ENCODE measurements around the gene RPS18.

RPS18 gene

GRCh38 chr6:33288921-33289783 is 17.3 kb downstream of the RPS18 start, which contains the start of the genes PFDN6 and WDR46:
PFDN6 (plus strand) TSS chr6:33289601; CDS start chr6:33289857, 256 bp downstream.
WDR46 (minus strand) TSS chr6:33289239; CDS start chr6:33289170, 69 bp downstream.
- no peaks in the 10 kb centered on the region for H3K9me3 ChIP-seq (ENCODE audit: low read length)
- H3K27me3 ChIP-seq (ENCODE audit: insufficient read depth, low read length) = no peaks in the 10 kb centered on the region
- peaks cover 38% of the 10 kb centered on the region for H3K36me3 ChIP-seq (ENCODE audit: insufficient read depth, low read length)
- H2AFZ ChIP-seq (ENCODE audit: low read depth, low read length) = peak within 1 kb of the TSS; percentile 89
- H3K4me1 ChIP-seq (ENCODE audit: insufficient read depth, low read length) = peaks cover 20% of the 10 kb centered on the region
- peak within 1 kb of the TSS; percentile 96 for H3K4me3 ChIP-seq (ENCODE audit: low read length)

GRCh38 chr6:33289784-33290315 is 18.0 kb downstream of the RPS18 start:
- H3K4me3 ChIP-seq (ENCODE audit: low read length) = peak overlapping the region; percentile 96
- peaks cover 36% of the 10 kb centered on the region for H3K36me3 ChIP-seq (ENCODE audit: insufficient read depth, low read length)
- H3K9me3 ChIP-seq (ENCODE audit: low read length) = no peaks in the 10 kb centered on the region
- H3K27me3 ChIP-seq (ENCODE audit: insufficient read depth, low read length) = no peaks in the 10 kb centered on the region
- peaks cover 20% of the 10 kb centered on the region for H3K4me1 ChIP-seq (ENCODE audit: insufficient read depth, low read length)
- H2AFZ ChIP-seq (ENCODE audit: low read depth, low read length) = peak overlapping the region; percentile 89

- peaks cover 20% of the 10 kb centered on the region for H3K4me1 ChIP-seq (ENCODE audit: insufficient read depth, low read length)
- H3K27me3 ChIP-seq (ENCODE audit: insufficient read depth, low read length) = no peaks in the 10 kb centered on the region
- no peak overlapping the region for H2AFZ ChIP-seq (ENCODE audit: low read depth, low read length)
- H3K4me3 ChIP-seq (ENCODE audit: low read length) = peak overlapping the region; percentile 96
- H3K36me3 ChIP-seq (ENCODE audit: insufficient read depth, low read length) = peaks cover 36% of the 10 kb centered on the region
- H3K9me3 ChIP-seq (ENCODE audit: low read length) = no peaks in the 10 kb centered on the region
These were observed 18.6 kb downstream of the RPS18 start for GRCh38 chr6:33290459-33290858.

- Histone ChIP-seq H3K4me1 (ENCODE audit: insufficient read depth, low read length) (peaks cover 25% of the 10 kb centered on the region), H3K36me3 (ENCODE audit: insufficient read depth, low read length) (peaks cover 25% of the 10 kb centered on the region), H3K9me3 (ENCODE audit: low read length) (no peaks in the 10 kb centered on the region), H2AFZ (ENCODE audit: low read depth, low read length) (no peak overlapping the region), H3K4me3 (ENCODE audit: low read length) (no peak overlapping the region), H3K27me3 (ENCODE audit: insufficient read depth, low read length) (no peaks in the 10 kb centered on the region)
These were observed 21.3 kb downstream of the RPS18 start for GRCh38 chr6:33292996-33293682.

- Histone ChIP-seq H3K9me3 (ENCODE audit: low read length) (no peaks in the 10 kb centered on the region), H3K4me1 (ENCODE audit: insufficient read depth, low read length) (peaks cover 23% of the 10 kb centered on the region), H3K36me3 (ENCODE audit: insufficient read depth, low read length) (peaks cover 25% of the 10 kb centered on the region)
These were observed 22.4 kb downstream of the RPS18 start for GRCh38 chr6:33294086-33294823.

GRCh38 chr6:33295621-33296369 is 23.9 kb downstream of the RPS18 start:
- Histone ChIP-seq H3K4me1 (ENCODE audit: insufficient read depth, low read length) (peaks cover 12% of the 10 kb centered on the region), H3K27me3 (ENCODE audit: insufficient read depth, low read length) (no peaks in the 10 kb centered on the region), H3K9me3 (ENCODE audit: low read length) (no peaks in the 10 kb centered on the region), H2AFZ (ENCODE audit: low read depth, low read length) (no peak overlapping the region), H3K36me3 (ENCODE audit: insufficient read depth, low read length) (peaks cover 25% of the 10 kb centered on the region), H3K4me3 (ENCODE audit: low read length) (no peak overlapping the region)

More at GRCh38 chr6:33294086-33294823, 22.4 kb downstream of the RPS18 start:
- Histone ChIP-seq H3K4me3 (ENCODE audit: low read length) (no peak overlapping the region), H2AFZ (ENCODE audit: low read depth, low read length) (no peak overlapping the region), H3K27me3 (ENCODE audit: insufficient read depth, low read length) (no peaks in the 10 kb centered on the region)

- Histone ChIP-seq H2AFZ (ENCODE audit: low read depth, low read length) (no peak overlapping the region), H3K9me3 (ENCODE audit: low read length) (no peaks in the 10 kb centered on the region), H3K27me3 (ENCODE audit: insufficient read depth, low read length) (no peaks in the 10 kb centered on the region), H3K36me3 (ENCODE audit: insufficient read depth, low read length) (peaks cover 18% of the 10 kb centered on the region), H3K4me1 (ENCODE audit: insufficient read depth, low read length) (peaks cover 10% of the 10 kb centered on the region), H3K4me3 (ENCODE audit: low read length) (no peak overlapping the region)
These were observed 25.0 kb downstream of the RPS18 start for GRCh38 chr6:33296797-33297405.

GRCh38 chr6:33297406-33297955 is 25.6 kb downstream of the RPS18 start:
- Histone ChIP-seq H3K27me3 (ENCODE audit: insufficient read depth, low read length) (no peaks in the 10 kb centered on the region), H3K36me3 (ENCODE audit: insufficient read depth, low read length) (peaks cover 13% of the 10 kb centered on the region), H3K4me3 (ENCODE audit: low read length) (peak overlapping the region; percentile 30), H3K4me1 (ENCODE audit: insufficient read depth, low read length) (peaks cover 10% of the 10 kb centered on the region), H3K9me3 (ENCODE audit: low read length) (no peaks in the 10 kb centered on the region), H2AFZ (ENCODE audit: low read depth, low read length) (no peak overlapping the region)

GRCh38 chr6:33297956-33298772 is 26.3 kb downstream of the RPS18 start:
- Histone ChIP-seq H3K4me3 (ENCODE audit: low read length) (peak overlapping the region; percentile 87), H3K36me3 (ENCODE audit: insufficient read depth, low read length) (peaks cover 8% of the 10 kb centered on the region), H3K27me3 (ENCODE audit: insufficient read depth, low read length) (no peaks in the 10 kb centered on the region)

GRCh38 chr6:33298773-33299236 is 26.9 kb downstream of the RPS18 start, which contains the start of gene RGL2:
RGL2 (minus strand) TSS chr6:33298942; CDS start chr6:33298610, 332 bp downstream.
- Histone ChIP-seq H3K4me3 (ENCODE audit: low read length) (peak within 1 kb of the TSS; percentile 87), H3K36me3 (ENCODE audit: insufficient read depth, low read length) (peaks cover 6% of the 10 kb centered on the region), H3K27me3 (ENCODE audit: insufficient read depth, low read length) (no peaks in the 10 kb centered on the region), H2AFZ (ENCODE audit: low read depth, low read length) (peak within 1 kb of the TSS; percentile 76), H3K4me1 (ENCODE audit: insufficient read depth, low read length) (peaks cover 10% of the 10 kb centered on the region), H3K9me3 (ENCODE audit: low read length) (no peaks in the 10 kb centered on the region)

More at GRCh38 chr6:33297956-33298772, 26.3 kb downstream of the RPS18 start:
- Histone ChIP-seq H2AFZ (ENCODE audit: low read depth, low read length) (peak overlapping the region; percentile 76), H3K9me3 (ENCODE audit: low read length) (no peaks in the 10 kb centered on the region), H3K4me1 (ENCODE audit: insufficient read depth, low read length) (peaks cover 10% of the 10 kb centered on the region)
